H9 (cell line): ENCODE results near the gene IDH2. TPM values are rescaled to one million over a fixed set of nuclear protein-coding genes. Genes with fewer than 3 reads are reported as not detected.

Source experiments
- DNase-seq: peaks from one replicate; pipeline ENCODE4 v3.0.0-alpha.2; 2017
- H2AFZ ChIP-seq: one replicate; pipeline ENCODE4 v1.6.1; 2013; ENCODE audit warnings: mild to moderate bottlenecking, low read length, control low read depth, moderate library complexity
- H2AK5ac ChIP-seq: 2 replicates; pipeline ENCODE4 v1.6.1; 2013; ENCODE audit warnings: low read length, control low read depth, mixed read lengths; ENCODE audit not compliant: insufficient read length
- H2BK120ac ChIP-seq: one replicate; pipeline ENCODE4 v1.6.1; 2013; ENCODE audit warnings: low read depth, mild to moderate bottlenecking, low read length, control low read depth, inconsistent platforms; ENCODE audit not compliant: poor library complexity, severe bottlenecking
- H2BK12ac ChIP-seq: 2 replicates; pipeline ENCODE4 v1.6.1; 2013; ENCODE audit warnings: low read length, control low read depth, mixed read lengths, low read depth; ENCODE audit not compliant: insufficient read length
- H2BK15ac ChIP-seq: 2 replicates; pipeline ENCODE4 v1.6.1; 2013; ENCODE audit warnings: low read depth, low read length, control low read depth
- H2BK20ac ChIP-seq: one replicate; pipeline ENCODE4 v1.6.1; 2013; ENCODE audit warnings: low read depth, mild to moderate bottlenecking, low read length, control low read depth, inconsistent platforms; ENCODE audit not compliant: poor library complexity, severe bottlenecking
- H2BK5ac ChIP-seq: 2 replicates; pipeline ENCODE4 v1.6.1; 2013; ENCODE audit warnings: low read length, control low read depth, mixed read lengths; ENCODE audit not compliant: insufficient read length
- H3K14ac ChIP-seq: 2 replicates; pipeline ENCODE4 v1.6.1; 2013; ENCODE audit warnings: low read length, control low read depth; ENCODE audit not compliant: insufficient read depth
- H3K18ac ChIP-seq: 2 replicates; pipeline ENCODE4 v1.6.1; 2013; ENCODE audit warnings: low read depth, mild to moderate bottlenecking, mixed read lengths, low read length, control low read depth; ENCODE audit not compliant: insufficient read length
- H3K23ac ChIP-seq: 2 replicates; pipeline ENCODE4 v1.6.1; 2013; ENCODE audit warnings: low read length, control low read depth, mixed read lengths, low read depth; ENCODE audit not compliant: insufficient read length
- H3K23me2 ChIP-seq: 2 replicates; pipeline ENCODE4 v1.6.1; 2013; ENCODE audit warnings: low read depth, mild to moderate bottlenecking, mixed read lengths, low read length, control low read depth; ENCODE audit not compliant: insufficient read length, poor library complexity, severe bottlenecking
- H3K27ac ChIP-seq: 2 replicates; pipeline ENCODE4 v1.5.1; 2013; ENCODE audit warnings: low read length, control low read depth, mixed read lengths, low read depth; ENCODE audit not compliant: insufficient read length
- H3K27me3 ChIP-seq: 2 replicates; pipeline ENCODE4 v1.6.1; 2013; ENCODE audit warnings: low read length, control low read depth, inconsistent platforms; ENCODE audit not compliant: insufficient read depth
- H3K4ac ChIP-seq: 2 replicates; pipeline ENCODE4 v1.6.1; 2013; ENCODE audit warnings: low read depth, mild to moderate bottlenecking, control low read depth, inconsistent platforms, low read length, moderate library complexity
- H3K4me1 ChIP-seq: 2 replicates; pipeline ENCODE4 v1.6.1; 2013; ENCODE audit warnings: low read length, control low read depth, inconsistent platforms; ENCODE audit not compliant: insufficient read depth
- H3K4me2 ChIP-seq: 2 replicates; pipeline ENCODE4 v1.6.1; 2013; ENCODE audit warnings: low read length, control low read depth, mixed read lengths; ENCODE audit not compliant: insufficient read length, insufficient read depth
- H3K56ac ChIP-seq: 2 replicates; pipeline ENCODE4 v1.6.1; 2013; ENCODE audit warnings: low read depth, mild to moderate bottlenecking, mixed read lengths, low read length, control low read depth; ENCODE audit not compliant: insufficient read length
- H3K79me1 ChIP-seq: 2 replicates; pipeline ENCODE4 v1.6.1; 2013; ENCODE audit warnings: low read depth, mild to moderate bottlenecking, moderate library complexity, low read length, control low read depth, inconsistent platforms; ENCODE audit not compliant: insufficient read depth, poor library complexity, severe bottlenecking
- H3K79me2 ChIP-seq: 2 replicates; pipeline ENCODE4 v1.6.1; 2013; ENCODE audit warnings: low read length, control low read depth, inconsistent platforms; ENCODE audit not compliant: insufficient read depth
- H3K9ac ChIP-seq: 2 replicates; pipeline ENCODE4 v1.6.1; 2013; ENCODE audit warnings: low read length, control low read depth, mixed read lengths; ENCODE audit not compliant: insufficient read length; ENCODE audit errors: extremely low read depth
- H3K9me3 ChIP-seq: one replicate; pipeline ENCODE4 v1.6.1; 2013; ENCODE audit warnings: low read depth, low read length, inconsistent platforms; ENCODE audit not compliant: control insufficient read depth
- H3T11ph ChIP-seq: one replicate; pipeline ENCODE4 v1.6.1; 2013; ENCODE audit warnings: mild to moderate bottlenecking, low read length, control low read depth, inconsistent platforms
- H4K20me1 ChIP-seq: one replicate; pipeline ENCODE4 v1.6.1; 2013; ENCODE audit not compliant: control insufficient read depth, insufficient read length, insufficient read depth
- H4K5ac ChIP-seq: 2 replicates; pipeline ENCODE4 v1.6.1; 2013; ENCODE audit warnings: low read depth, mild to moderate bottlenecking, mixed read lengths, low read length, control low read depth; ENCODE audit not compliant: insufficient read length
- H4K8ac ChIP-seq: replicated peaks from 2 replicates; pipeline ENCODE4 v1.6.1; 2013; ENCODE audit warnings: low read length, control low read depth, mixed read lengths, low read depth; ENCODE audit not compliant: insufficient read length
- H4K91ac ChIP-seq: 2 replicates; pipeline ENCODE4 v1.6.1; 2013; ENCODE audit warnings: low read depth, mild to moderate bottlenecking, moderate library complexity, mixed read lengths, low read length, control low read depth; ENCODE audit not compliant: insufficient read length
- H3K27ac Mint-ChIP-seq, 3 experiments: 2 replicates in 2 of 3; 3 replicates in 1 of 3; pipeline ENCODE4 v1.8.0; 2020 to 2021; ENCODE audit warnings: mixed read lengths in 3 of 3, mild to moderate bottlenecking in 1 of 3, moderate library complexity in 1 of 3
- H3K27me3 Mint-ChIP-seq: 2 replicates; pipeline ENCODE4 v1.8.0; 2021; ENCODE audit warnings: low read depth, mild to moderate bottlenecking, moderate library complexity, mixed read lengths
- H3K36me3 Mint-ChIP-seq, 3 experiments: 2 replicates in 2 of 3; 3 replicates in 1 of 3; pipeline ENCODE4 v1.8.0; 2020 to 2021; ENCODE audit warnings: low read depth in 3 of 3, mixed read lengths in 3 of 3; ENCODE audit not compliant: insufficient read depth in 1 of 3
- H3K4me1 Mint-ChIP-seq, 2 experiments: 2 replicates each; pipeline ENCODE4 v1.8.0; 2020; ENCODE audit warnings: mixed read lengths in 2 of 2
- H3K4me3 Mint-ChIP-seq, 2 experiments: 2 replicates in 1 of 2; 3 replicates in 1 of 2; pipeline ENCODE4 v1.8.0; 2020 to 2021; ENCODE audit warnings: mild to moderate bottlenecking in 2 of 2, mixed read lengths in 2 of 2, moderate library complexity in 1 of 2
- H3K9me3 Mint-ChIP-seq, 2 experiments: 2 replicates in 1 of 2; 3 replicates in 1 of 2; pipeline ENCODE4 v1.8.0; 2020; ENCODE audit warnings: mild to moderate bottlenecking in 2 of 2, mixed read lengths in 2 of 2, moderate library complexity in 1 of 2
- WGBS: extraction: QIAGEN DNeasy Blood & Tissue Kit; methylation state at CpG from one replicate; pipeline ENCODE4 v1.1.7; 2013; ENCODE audit warnings: missing lambda C conversion rate, low lambda C conversion rate, mixed read lengths; ENCODE audit not compliant: insufficient read length; ENCODE audit errors: extremely low coverage; 5-methylcytosine and 5-hydroxymethylcytosine counted together
- total RNA-seq: library from RNA; stranded (reverse); gene quantifications from 2 replicates; pipeline ENCODE4 v1.2.1, GENCODE V29; 2021
- TF ChIP-seq, protein P1 (sequence below): fragments of 200-600 bp; sonication (generic); conservative IDR thresholded peaks from 3 replicates; pipeline ENCODE4 v1.8.0; 2021; ENCODE audit warnings: antibody characterized with exemption, mild to moderate bottlenecking

The IDH2 gene
- total RNA-seq, 1 experiment from 2014 or later, result 57.7 TPM

DNA sequence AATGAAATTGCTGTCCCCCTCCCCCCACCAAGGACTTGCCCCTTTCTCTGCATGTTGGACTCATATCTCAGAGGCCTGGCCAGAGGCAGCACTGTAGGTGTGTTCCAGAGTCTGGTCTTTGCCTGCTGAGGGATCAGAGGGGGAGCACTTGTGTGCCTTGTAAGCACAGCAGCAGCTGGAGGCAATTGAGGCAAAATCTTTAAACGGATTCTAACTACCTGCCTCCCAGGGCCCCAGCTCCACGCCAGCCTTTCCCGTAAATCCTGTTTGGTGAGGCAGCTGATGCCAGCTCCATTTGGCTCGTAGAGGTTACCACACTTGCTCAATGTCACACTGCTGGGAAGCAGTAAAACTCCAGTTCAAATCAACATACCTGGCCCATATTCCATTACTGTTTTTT, 2.3 kb upstream of the IDH2 start:
- TF ChIP-seq, protein P1, sequence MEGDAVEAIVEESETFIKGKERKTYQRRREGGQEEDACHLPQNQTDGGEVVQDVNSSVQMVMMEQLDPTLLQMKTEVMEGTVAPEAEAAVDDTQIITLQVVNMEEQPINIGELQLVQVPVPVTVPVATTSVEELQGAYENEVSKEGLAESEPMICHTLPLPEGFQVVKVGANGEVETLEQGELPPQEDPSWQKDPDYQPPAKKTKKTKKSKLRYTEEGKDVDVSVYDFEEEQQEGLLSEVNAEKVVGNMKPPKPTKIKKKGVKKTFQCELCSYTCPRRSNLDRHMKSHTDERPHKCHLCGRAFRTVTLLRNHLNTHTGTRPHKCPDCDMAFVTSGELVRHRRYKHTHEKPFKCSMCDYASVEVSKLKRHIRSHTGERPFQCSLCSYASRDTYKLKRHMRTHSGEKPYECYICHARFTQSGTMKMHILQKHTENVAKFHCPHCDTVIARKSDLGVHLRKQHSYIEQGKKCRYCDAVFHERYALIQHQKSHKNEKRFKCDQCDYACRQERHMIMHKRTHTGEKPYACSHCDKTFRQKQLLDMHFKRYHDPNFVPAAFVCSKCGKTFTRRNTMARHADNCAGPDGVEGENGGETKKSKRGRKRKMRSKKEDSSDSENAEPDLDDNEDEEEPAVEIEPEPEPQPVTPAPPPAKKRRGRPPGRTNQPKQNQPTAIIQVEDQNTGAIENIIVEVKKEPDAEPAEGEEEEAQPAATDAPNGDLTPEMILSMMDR, result no peak
- no peak overlapping the region for H2AK5ac ChIP-seq
- no peak overlapping the region for H2BK120ac ChIP-seq
- no peaks in the 10 kb centered on the region for H3K79me2 ChIP-seq
- no peak overlapping the region for H3T11ph ChIP-seq
- no peak overlapping the region for H3K4me2 ChIP-seq
- no peaks in the 10 kb centered on the region for H3K9me3 ChIP-seq
- H3K27me3 ChIP-seq, result peaks cover 3% of the 10 kb centered on the region; the same call in 1 of the 2 replicates
- no peak overlapping the region for H3K4ac ChIP-seq
- peaks cover 26 to 27% of the 10 kb centered on the region in 2 experiments for H3K4me1 Mint-ChIP-seq
- no peak overlapping the region for H3K23ac ChIP-seq
- no peak overlapping the region for H3K14ac ChIP-seq
- no peak overlapping the region for H2BK20ac ChIP-seq
- no peak overlapping the region; a peak in 1 of 5 replicates for H3K4me3 Mint-ChIP-seq
- no peak overlapping the region for H2BK15ac ChIP-seq
- no peak for DNase-seq
- H3K36me3 Mint-ChIP-seq, result no peaks in the 10 kb centered on the region
- H3K79me1 ChIP-seq, result no peaks in the 10 kb centered on the region
- no peak overlapping the region for H3K56ac ChIP-seq
- H2BK5ac ChIP-seq, result no peak overlapping the region
- peaks cover 7% of the 10 kb centered on the region for H3K23me2 ChIP-seq
- peaks cover 36% of the 10 kb centered on the region for H3K27me3 Mint-ChIP-seq
- no peak overlapping the region for H4K8ac ChIP-seq
- H2AFZ ChIP-seq, result no peak overlapping the region
- H3K4me1 ChIP-seq, result peaks cover 3% of the 10 kb centered on the region; the same call in 1 of the 2 replicates
- no peak overlapping the region for H3K18ac ChIP-seq
- H4K5ac ChIP-seq, result no peak overlapping the region
- H4K20me1 ChIP-seq, result no peaks in the 10 kb centered on the region
- no peaks in the 10 kb centered on the region for H3K9me3 Mint-ChIP-seq
- H3K9ac ChIP-seq, result no peak overlapping the region
- no peak overlapping the region for H2BK12ac ChIP-seq
- H4K91ac ChIP-seq, result no peak overlapping the region
- H3K27ac ChIP-seq, result no peak overlapping the region
- H3K27ac Mint-ChIP-seq, result no peak overlapping the region
- WGBS, result no CpG with 5 or more reads among the region's 4 CpGs
